Upper lobe of right lung (tissue), 1 donor: ENCODE results near the gene TSBP1. TPM values are rescaled to one million over a fixed set of nuclear protein-coding genes. Genes with fewer than 3 reads are reported as not detected.
"Not testable (repeated sequence)": the region's sequence is repeated elsewhere in the genome, so short reads cannot be mapped to it uniquely, and the experiment has no call there.

ENCODE experiments used
- ATAC-seq: fragments of 200-7000 bp; cut with Tn5 transposase; one replicate; pipeline ENCODE4 v1.9.1; 2020; ENCODE audit warnings: mild to moderate bottlenecking, moderate library complexity
- DNase-seq: peaks from one replicate; pipeline ENCODE4 v3.0.0-alpha.2; 2020
- H3K27ac ChIP-seq: fragments of 200-600 bp; one replicate; pipeline ENCODE4 v1.8.0; 2022
- H3K27me3 ChIP-seq: fragments of 200-600 bp; one replicate; pipeline ENCODE4 v1.8.0; 2022; ENCODE audit warnings: mild to moderate bottlenecking
- H3K36me3 ChIP-seq: fragments of 200-600 bp; one replicate; pipeline ENCODE4 v1.8.0; 2022
- H3K4me1 ChIP-seq: fragments of 200-600 bp; one replicate; pipeline ENCODE4 v1.8.0; 2022
- H3K4me3 ChIP-seq: fragments of 200-600 bp; one replicate; pipeline ENCODE4 v1.8.0; 2022; ENCODE audit warnings: mild to moderate bottlenecking
- H3K9me3 ChIP-seq: fragments of 200-600 bp; one replicate; pipeline ENCODE4 v1.8.0; 2022
- intact Hi-C: fragments of 100-400 bp; cut with DNase I; formaldehyde crosslinking; loops from one replicate; pipeline ENCODE4 v1.11.0; 2022
- total RNA-seq: library from RNA; stranded (reverse); fragmentation: NEBNext Ultra II Directional; extraction: Animal tissue kit (Norgen Biotek cat#: 25700); gene quantifications from one replicate; pipeline ENCODE4 v1.2.1, GENCODE V29; 2021
- TF ChIP-seq, protein P1 (sequence below): fragments of 200-600 bp; IDR thresholded peaks from one replicate; pipeline ENCODE4 v1.8.0; 2022; ENCODE audit warnings: antibody characterized with exemption
- donor health status: DM: no; HTN: yes; CAD: no; lungs with severe emphysema.

The TSBP1 gene
- total RNA-seq, 1 donor from 2014 or later: not detected

- intact Hi-C loops: no loop called here
- H3K27ac ChIP-seq: no peak overlapping the region
- no peak overlapping the region for H3K4me3 ChIP-seq
- H3K36me3 ChIP-seq: no peaks in the 10 kb centered on the region
- H3K9me3 ChIP-seq: no peaks in the 10 kb centered on the region
- ATAC-seq: no peak
- DNase-seq: no peak
- no peaks in the 10 kb centered on the region for H3K4me1 ChIP-seq
- no peaks in the 10 kb centered on the region for H3K27me3 ChIP-seq
- TF ChIP-seq, protein P1, sequence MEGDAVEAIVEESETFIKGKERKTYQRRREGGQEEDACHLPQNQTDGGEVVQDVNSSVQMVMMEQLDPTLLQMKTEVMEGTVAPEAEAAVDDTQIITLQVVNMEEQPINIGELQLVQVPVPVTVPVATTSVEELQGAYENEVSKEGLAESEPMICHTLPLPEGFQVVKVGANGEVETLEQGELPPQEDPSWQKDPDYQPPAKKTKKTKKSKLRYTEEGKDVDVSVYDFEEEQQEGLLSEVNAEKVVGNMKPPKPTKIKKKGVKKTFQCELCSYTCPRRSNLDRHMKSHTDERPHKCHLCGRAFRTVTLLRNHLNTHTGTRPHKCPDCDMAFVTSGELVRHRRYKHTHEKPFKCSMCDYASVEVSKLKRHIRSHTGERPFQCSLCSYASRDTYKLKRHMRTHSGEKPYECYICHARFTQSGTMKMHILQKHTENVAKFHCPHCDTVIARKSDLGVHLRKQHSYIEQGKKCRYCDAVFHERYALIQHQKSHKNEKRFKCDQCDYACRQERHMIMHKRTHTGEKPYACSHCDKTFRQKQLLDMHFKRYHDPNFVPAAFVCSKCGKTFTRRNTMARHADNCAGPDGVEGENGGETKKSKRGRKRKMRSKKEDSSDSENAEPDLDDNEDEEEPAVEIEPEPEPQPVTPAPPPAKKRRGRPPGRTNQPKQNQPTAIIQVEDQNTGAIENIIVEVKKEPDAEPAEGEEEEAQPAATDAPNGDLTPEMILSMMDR: no peak
These were observed 78.0 kb downstream of the TSBP1 start for GRCh38 chr6:32293695-32294094.

DNA sequence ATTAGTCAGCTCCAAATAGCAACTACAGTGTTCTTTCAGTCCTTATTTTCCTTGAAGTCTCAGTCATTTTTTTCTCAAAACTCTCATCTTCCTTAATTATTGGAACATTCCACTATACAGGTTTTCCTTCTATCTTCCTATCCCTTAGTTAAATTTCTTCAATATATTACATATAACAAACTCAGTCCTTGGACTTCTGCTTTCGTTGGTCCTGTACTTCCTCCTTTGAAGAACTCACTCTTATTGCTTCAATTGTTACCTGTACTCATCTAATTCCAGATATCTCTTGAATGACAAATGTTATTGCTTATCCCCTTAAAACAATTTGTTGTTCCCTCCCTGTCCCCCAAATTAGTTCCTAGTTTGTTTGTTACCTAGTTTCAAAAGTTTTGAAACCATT lies 80.2 kb downstream of the TSBP1 start:
- H3K9me3 ChIP-seq: no peaks in the 10 kb centered on the region
- no peaks in the 10 kb centered on the region for H3K27me3 ChIP-seq
- no peak overlapping the region for H3K27ac ChIP-seq
- DNase-seq (no peak), ATAC-seq (no peak)
- H3K4me3 ChIP-seq: no peak overlapping the region
- TF ChIP-seq, protein P1: no peak
- no peaks in the 10 kb centered on the region for H3K36me3 ChIP-seq
- intact Hi-C loops: no loop called here
- H3K4me1 ChIP-seq: no peaks in the 10 kb centered on the region

DNA sequence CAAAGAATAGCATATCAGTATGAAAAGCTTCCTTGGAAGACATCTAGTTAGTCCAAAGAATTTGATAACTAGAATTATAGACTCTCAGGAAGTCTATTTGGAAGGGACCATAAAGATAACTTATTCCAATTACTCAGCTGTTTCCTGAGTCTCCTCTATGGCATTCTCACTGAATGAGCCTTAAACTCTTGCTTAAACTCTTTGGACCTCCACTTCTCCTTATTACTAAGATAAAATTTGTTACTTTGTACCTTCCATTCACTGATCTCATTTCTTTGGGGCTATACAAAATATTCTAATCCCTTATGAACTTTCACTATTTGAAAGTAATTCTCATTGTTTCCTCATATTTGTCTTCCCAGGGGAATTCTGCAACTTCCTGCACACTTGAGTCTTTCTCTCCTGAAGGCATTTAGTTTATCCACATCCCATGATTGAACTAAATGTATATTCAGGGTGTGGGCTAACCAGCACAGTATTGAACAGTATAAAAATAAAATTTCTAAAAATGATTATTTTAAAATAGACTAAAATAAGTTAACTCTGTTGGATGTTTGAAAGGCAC lies 80.7 kb downstream of the TSBP1 start:
- intact Hi-C loops: no loop called here

GRCh38 chr6:32288426-32288825 lies 83.3 kb downstream of the TSBP1 start:
- intact Hi-C loops: no loop called here
- ATAC-seq: no peak

More for the DNA sequence above, 80.7 kb downstream of the TSBP1 start:
- ATAC-seq (no peak), DNase-seq (no peak)
- H3K4me3 ChIP-seq: no peak overlapping the region
- TF ChIP-seq, protein P1: no peak
- H3K4me1 ChIP-seq: no peaks in the 10 kb centered on the region
- H3K27me3 ChIP-seq: no peaks in the 10 kb centered on the region
- H3K36me3 ChIP-seq: no peaks in the 10 kb centered on the region
- no peaks in the 10 kb centered on the region for H3K9me3 ChIP-seq
- H3K27ac ChIP-seq: no peak overlapping the region

DNA sequence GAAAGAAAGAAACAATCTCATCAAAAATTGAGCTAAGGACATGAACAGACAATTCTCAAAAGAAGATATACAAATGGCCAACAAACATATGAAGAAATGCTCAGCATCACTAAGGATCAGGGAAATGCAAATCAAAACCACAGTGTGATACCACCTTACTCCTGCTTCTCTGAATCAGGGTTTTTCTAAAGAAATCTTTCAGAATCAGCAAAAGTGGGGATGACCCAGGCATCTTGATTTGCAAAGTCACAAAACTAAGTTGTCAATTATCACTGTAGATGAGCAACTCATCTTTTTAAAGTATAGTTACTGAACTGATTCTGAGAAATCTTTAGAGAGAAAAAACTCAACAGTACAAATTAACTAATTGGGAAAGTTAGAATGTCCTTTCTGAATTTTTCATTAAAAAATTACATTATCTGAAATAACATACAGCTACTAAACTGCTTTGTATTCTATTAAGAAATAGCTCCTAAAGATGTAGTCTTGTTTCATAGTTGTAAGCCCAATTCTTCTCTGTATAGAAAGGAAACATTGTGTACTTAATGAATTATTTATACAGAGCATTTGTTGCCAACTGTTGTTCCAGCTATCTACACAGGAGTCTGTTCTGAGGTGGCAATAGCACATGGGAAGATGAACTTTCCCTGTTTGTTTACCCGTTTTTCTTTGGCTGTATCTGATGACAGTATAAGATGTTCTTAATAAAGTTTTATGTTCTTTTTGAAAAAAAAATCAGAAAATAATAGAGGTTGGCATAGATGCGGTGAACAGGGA lies 97.7 kb downstream of the TSBP1 start:
- not testable (repeated sequence) for H3K36me3 ChIP-seq

More at GRCh38 chr6:32288426-32288825, 83.3 kb downstream of the TSBP1 start:
- TF ChIP-seq, protein P1: no peak
- no peaks in the 10 kb centered on the region for H3K36me3 ChIP-seq
- H3K4me3 ChIP-seq: no peak overlapping the region
- H3K4me1 ChIP-seq: no peaks in the 10 kb centered on the region
- H3K27ac ChIP-seq: no peak overlapping the region
- no peak for DNase-seq
- no peaks in the 10 kb centered on the region for H3K9me3 ChIP-seq
- H3K27me3 ChIP-seq: no peaks in the 10 kb centered on the region

GRCh38 chr6:32271429-32271828 lies 100.3 kb downstream of the TSBP1 start:
- no peak for ATAC-seq
- Histone ChIP-seq H3K36me3 (no peaks in the 10 kb centered on the region), H3K9me3 (no peaks in the 10 kb centered on the region), H3K4me3 (no peak overlapping the region), H3K27me3 (no peaks in the 10 kb centered on the region), H3K4me1 (no peaks in the 10 kb centered on the region), H3K27ac (no peak overlapping the region)
- no peak for DNase-seq
- TF ChIP-seq, protein P1: no peak
- intact Hi-C loops: no loop called here

More for the DNA sequence above, 97.7 kb downstream of the TSBP1 start:
- H3K4me3 ChIP-seq, H3K27me3 ChIP-seq, H3K9me3 ChIP-seq, ATAC-seq, DNase-seq, H3K4me1 ChIP-seq, intact Hi-C loops, H3K27ac ChIP-seq: not testable (repeated sequence)

- DNase-seq, ATAC-seq, H3K27ac ChIP-seq, H3K36me3 ChIP-seq, H3K9me3 ChIP-seq, H3K4me1 ChIP-seq, H3K27me3 ChIP-seq, intact Hi-C loops, H3K4me3 ChIP-seq: not testable (repeated sequence)
These were observed 103.2 kb downstream of the TSBP1 start for GRCh38 chr6:32268459-32268858.
